GM20000 (cell line): ENCODE data around the gene AOC1.

Source experiments
- DNase-seq: peaks from one replicate; pipeline ENCODE4 v3.0.0; 2012; ENCODE audit warnings: low spot score
- CTCF ChIP-seq: IDR thresholded peaks from 2 replicates; pipeline ENCODE4 v1.5.1; 2012; ENCODE audit warnings: mild to moderate bottlenecking, control low read depth; ENCODE audit errors: extremely low read depth, missing control alignments

AOC1 gene

GRCh38 chr7:150855476-150856302 lies 3.4 kb downstream of the AOC1 start:
- TF ChIP-seq CTCF = no peak
- no peak for DNase-seq

GRCh38 chr7:150856303-150857275 lies 4.3 kb downstream of the AOC1 start:
- TF ChIP-seq CTCF = no peak
- DNase-seq = no peak

GRCh38 chr7:150857276-150858055 lies 5.1 kb downstream of the AOC1 start:
- no peak for TF ChIP-seq CTCF
- no peak for DNase-seq

- no peak for TF ChIP-seq CTCF
- no peak for DNase-seq
Observed at GRCh38 chr7:150858236-150859197, 6.2 kb downstream of the AOC1 start.

- no peak for TF ChIP-seq CTCF
- DNase-seq = no peak
Observed at GRCh38 chr7:150860291-150860977, 8.1 kb downstream of the AOC1 start.

GRCh38 chr7:150860978-150861295 lies 8.6 kb downstream of the AOC1 start:
- no peak for DNase-seq
- no peak for TF ChIP-seq CTCF
